Right lung (tissue), 5 donors: ENCODE data around the gene BDKRB1. TPM values are rescaled to one million over a fixed set of nuclear protein-coding genes. Genes with fewer than 3 reads are reported as not detected.
A peak's percentile ranks its signal among the peaks of the same experiment; 100 is the strongest.
"Not testable (repeated sequence)": the region's sequence is repeated elsewhere in the genome, so short reads cannot be mapped to it uniquely, and the experiment has no call there.

Source experiments
- DNase-seq, 2 donors: peaks; one replicate each; pipeline ENCODE4 v3.0.0-alpha.2; 2013
- polyA plus RNA-seq, 5 donors: library from polyadenylated mRNA; unstranded; fragments of 120-200 nt; gene quantifications; one replicate each; pipeline versions ENCODE4 v1.2.1 to v1.2.3, GENCODE V29; 2013; ENCODE audit warnings: inconsistent platforms in 1 of 5, low replicate concordance in 1 of 5; ENCODE audit not compliant: insufficient read length in 5 of 5, insufficient read depth in 1 of 5

Gene BDKRB1
- polyA plus RNA-seq, 5 donors: 0.13 to 0.42 (median 0.24) TPM

- DNase-seq: no peak
Observed at GRCh38 chr14:96233661-96234060, 22.3 kb upstream of the BDKRB1 start.

GRCh38 chr14:96235426-96235825 lies 20.6 kb upstream of the BDKRB1 start:
- no peak for DNase-seq

GRCh38 chr14:96237641-96238040 lies 18.4 kb upstream of the BDKRB1 start:
- DNase-seq: no peak

- DNase-seq: no peak
Observed at GRCh38 chr14:96238676-96239265, 17.2 kb upstream of the BDKRB1 start.

- no peak for DNase-seq
Observed at GRCh38 chr14:96239711-96240141, 16.3 kb upstream of the BDKRB1 start.

- no peak for DNase-seq
Observed at GRCh38 chr14:96240641-96241040, 15.4 kb upstream of the BDKRB1 start.

GRCh38 chr14:96242126-96242525 lies 13.9 kb upstream of the BDKRB1 start:
- DNase-seq: no peak

GRCh38 chr14:96243785-96244184 lies 12.2 kb upstream of the BDKRB1 start:
- peak; percentile 72 to 81 for DNase-seq

- DNase-seq: not testable (repeated sequence)
Observed at GRCh38 chr14:96245074-96245473, 10.9 kb upstream of the BDKRB1 start.

- DNase-seq: no peak
Observed at GRCh38 chr14:96245710-96246538, 10.1 kb upstream of the BDKRB1 start.

GRCh38 chr14:96246539-96246847 lies 9.5 kb upstream of the BDKRB1 start:
- DNase-seq: no peak

- DNase-seq: no peak
Observed at GRCh38 chr14:96247031-96247430, 9.0 kb upstream of the BDKRB1 start.

- no peak for DNase-seq
Observed at GRCh38 chr14:96249029-96249428, 7.0 kb upstream of the BDKRB1 start.

GRCh38 chr14:96250485-96250884 lies 5.5 kb upstream of the BDKRB1 start:
- no peak for DNase-seq

- DNase-seq: no peak
Observed at GRCh38 chr14:96251656-96252155, 4.3 kb upstream of the BDKRB1 start.

GRCh38 chr14:96252323-96252998 lies 3.5 kb upstream of the BDKRB1 start:
- DNase-seq: no peak

GRCh38 chr14:96252999-96253539 lies 2.9 kb upstream of the BDKRB1 start:
- no peak for DNase-seq

GRCh38 chr14:96254687-96255086 lies 1.3 kb upstream of the BDKRB1 start:
- no peak for DNase-seq

GRCh38 chr14:96256407-96256806 lies 397 bp downstream of the BDKRB1 start:
- no peak for DNase-seq

GRCh38 chr14:96257056-96257455 lies 1.0 kb downstream of the BDKRB1 start:
- DNase-seq: no peak

GRCh38 chr14:96257900-96258299 lies 1.9 kb downstream of the BDKRB1 start:
- DNase-seq: no peak

GRCh38 chr14:96260341-96260821 lies 4.4 kb downstream of the BDKRB1 start:
- peak; percentile 87 to 91 for DNase-seq
